Posterior cingulate gyrus (tissue), 11 donors: ENCODE measurements around the gene GNG7.
"Not testable (repeated sequence)": the region's sequence is repeated elsewhere in the genome, so short reads cannot be mapped to it uniquely, and the experiment has no call there.

Experiments
- DNase-seq, 10 donors: peaks; one replicate each; pipeline versions ENCODE4 v3.0.0 to v3.0.0-alpha.2; 2020 to 2021; ENCODE audit warnings: mixed read lengths in 3 of 10
- intact Hi-C: fragments of 100-400 bp; cut with DNase I; formaldehyde crosslinking; loops from one replicate; pipeline ENCODE4 v1.15.1; 2023

Gene GNG7

DNA sequence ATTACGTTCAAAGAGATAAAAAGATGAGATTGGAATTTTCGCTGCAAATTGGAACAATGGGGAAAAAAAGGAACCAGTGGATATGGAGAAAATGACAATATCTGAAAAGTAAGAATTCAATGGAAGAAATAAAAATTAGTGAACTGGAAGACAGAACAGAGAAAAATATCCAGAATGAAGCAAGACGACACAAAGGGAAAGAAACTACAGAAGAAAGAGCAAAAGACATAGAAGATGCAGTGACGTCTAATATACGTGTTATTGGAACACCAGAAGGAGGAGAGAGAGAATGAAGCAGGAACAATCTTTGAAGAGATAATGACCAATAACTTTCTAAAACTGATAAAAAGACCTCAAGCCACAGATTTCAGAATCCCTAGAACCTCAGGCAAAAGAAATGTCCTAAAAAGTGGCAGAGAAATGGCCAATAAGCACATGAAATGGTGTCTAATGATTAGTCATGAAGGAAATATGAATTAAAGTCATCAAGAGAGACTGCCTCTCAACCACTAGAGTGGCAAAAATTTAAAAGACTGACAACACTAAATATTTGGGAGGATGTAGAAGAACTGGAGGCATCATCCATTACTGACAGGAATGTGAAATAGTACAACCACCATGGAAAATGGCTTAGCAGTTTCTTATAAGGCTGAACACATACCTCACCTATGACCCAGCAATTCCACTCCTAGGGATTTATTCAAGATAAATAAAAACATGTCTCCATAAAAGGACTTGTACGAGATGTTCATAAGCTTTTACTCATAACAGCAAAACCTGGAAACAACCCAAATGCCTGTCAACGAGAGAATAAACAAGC, 170.0 kb downstream of the GNG7 start:
- DNase-seq: no peak
- intact Hi-C loops: no loop called here

DNA sequence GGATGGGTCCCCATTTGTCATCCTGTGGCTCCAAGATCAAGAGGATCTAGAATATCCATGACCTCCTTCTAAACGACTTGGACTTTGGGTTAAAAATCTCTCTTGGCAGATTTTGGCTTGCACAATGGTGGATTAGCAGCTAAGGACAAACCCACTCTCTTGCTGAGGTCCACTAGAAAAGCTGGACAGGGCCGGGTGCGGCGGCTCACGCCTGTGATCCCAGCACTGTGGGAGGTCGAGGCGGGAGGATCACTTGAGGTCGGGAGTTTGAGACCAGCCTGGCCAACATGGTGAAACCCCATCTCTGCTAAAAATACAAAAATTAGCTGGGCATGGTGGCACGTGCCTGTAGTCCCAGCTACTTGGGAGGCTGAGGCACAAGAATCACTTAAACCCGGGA, 172.6 kb downstream of the GNG7 start:
- intact Hi-C loops: not testable (repeated sequence)
- peak in 3 of 10 donors; percentile 26 to 68 (median 40) for DNase-seq

DNA sequence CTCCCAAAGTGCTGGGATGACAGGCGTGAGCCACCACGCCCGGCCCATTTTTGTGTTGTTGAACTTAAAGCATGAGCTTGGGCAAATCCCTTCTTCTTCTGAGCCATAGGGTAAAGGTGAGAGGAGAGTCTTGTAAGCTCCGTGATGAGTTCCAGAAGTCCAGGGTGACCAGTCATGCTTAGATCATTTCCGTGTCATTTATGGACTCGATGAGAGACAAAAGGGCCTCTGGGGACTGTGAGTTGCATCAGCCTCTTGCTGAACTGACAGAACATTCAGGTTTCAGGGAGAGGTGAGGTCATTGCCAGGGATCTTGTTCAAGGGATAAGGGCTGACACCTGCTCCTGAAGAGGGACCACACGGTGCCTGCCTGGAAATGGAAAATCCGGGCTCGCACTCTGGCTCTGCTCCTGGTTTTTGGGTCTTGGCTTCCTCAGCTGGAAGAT, 173.0 kb downstream of the GNG7 start:
- intact Hi-C loops: no loop called here
- DNase-seq: peak in 2 of 10 donors; percentile 12 to 42

DNA sequence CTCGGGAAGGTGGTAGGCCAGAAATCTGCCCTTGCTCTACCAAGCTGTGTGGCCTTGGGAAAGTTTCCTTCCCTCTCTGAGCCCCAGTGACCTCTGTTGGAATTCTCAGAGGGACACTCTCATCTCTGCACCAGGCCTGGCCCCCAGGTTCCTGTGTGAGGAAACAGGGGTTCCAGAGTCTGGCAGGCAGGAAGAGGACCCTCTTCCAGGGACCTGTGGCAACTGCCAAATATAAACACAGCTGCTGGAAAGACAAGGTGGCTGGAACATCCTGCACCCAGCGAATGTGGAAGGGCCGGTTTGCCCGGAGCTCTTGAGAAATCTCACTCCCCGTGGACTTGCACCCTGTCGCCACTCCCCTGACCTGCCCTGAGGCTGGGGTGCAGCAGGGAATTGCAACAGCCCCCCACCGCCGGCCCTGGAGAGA, 173.8 kb downstream of the GNG7 start:
- intact Hi-C loops: no loop called here
- DNase-seq: peak in 3 of 10 donors; percentile 12 to 70 (median 35)

DNA sequence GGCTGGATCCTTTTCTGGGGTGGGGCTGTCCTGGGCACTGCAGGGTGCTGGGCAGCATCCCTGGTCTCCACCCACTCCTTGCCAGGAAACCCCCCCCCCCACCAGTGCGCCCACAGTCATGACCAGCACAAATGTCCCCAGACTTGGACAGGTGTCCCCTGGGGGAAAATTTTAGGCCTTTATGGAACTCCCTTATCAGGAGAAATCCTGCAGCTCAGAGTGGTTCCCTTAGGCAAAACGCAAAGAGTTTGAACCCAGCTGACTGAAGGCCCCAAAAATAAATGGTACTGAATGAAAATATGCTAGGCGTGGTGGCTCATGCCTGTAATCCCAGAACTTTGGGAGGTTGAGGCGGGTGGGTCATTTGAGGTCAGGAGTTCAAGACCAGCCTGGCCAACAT, 174.8 kb downstream of the GNG7 start:
- DNase-seq: no peak
- intact Hi-C loops: no loop called here

DNA sequence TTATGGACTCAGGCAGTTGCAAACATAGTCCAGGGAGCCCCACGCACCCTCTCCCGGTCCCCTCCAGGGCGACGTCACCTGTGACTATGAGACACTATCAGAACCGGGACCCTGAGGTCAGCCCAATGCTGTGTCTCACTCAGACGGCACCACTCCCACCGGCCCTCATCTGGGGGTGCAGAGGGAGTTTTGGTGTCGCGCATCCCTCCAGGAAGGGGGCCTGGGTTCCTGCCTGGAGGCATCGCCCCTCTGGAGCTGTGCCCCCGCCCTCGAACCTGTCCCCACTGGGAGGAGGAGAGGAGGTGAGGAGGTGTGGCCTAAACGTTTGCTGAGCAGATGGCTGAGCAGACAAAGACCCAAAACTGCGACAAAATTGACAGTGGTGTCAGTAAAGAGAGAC, 175.3 kb downstream of the GNG7 start:
- DNase-seq: peak in 2 of 10 donors; percentile 46 to 61
- intact Hi-C loops: no loop called here

DNA sequence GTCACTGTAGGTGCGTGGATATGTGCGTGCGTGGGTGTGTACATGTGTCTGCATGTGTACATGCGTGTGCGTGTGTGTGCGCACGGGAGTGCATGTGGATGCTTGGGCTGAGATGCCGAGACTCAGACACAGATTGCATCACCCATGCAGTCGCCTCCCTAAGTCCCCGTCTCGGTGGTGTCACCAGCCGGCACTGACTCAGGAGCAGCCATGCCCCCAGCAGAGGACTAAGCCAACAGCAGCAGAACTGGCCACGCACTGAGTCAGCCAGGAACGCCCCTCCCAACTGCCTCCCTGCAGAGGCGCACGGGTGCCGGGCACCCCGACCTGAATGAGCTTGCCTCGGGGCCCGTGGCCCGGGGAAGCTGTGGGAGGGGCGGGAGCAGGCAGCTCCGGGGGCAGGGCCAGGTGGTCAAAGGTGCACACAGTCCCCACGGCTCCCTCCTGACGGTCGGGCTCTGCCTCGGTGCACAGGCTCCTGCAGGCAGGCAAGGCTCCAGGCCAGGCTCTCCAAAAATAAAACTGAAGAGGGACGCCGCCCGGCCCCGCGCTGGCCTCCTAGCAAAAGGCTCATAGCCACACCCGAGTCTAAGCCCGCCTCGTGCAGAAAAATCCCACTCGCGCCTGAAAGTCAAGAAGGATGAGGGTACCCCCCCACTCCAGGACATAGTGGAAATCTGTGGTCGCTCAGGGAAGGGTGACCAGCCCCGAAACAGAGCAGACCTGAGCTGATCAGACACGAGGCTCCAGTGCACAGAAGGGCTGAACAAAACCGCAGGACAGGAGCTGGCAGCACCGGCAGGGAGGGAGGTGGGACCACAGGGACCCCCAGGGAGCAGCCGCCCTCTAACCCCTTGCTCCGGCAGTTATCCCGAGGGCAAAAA, 177.4 kb downstream of the GNG7 start:
- intact Hi-C loops: no loop called here
- peak in 7 of 10 donors; percentile 55 to 94 (median 78) for DNase-seq

DNA sequence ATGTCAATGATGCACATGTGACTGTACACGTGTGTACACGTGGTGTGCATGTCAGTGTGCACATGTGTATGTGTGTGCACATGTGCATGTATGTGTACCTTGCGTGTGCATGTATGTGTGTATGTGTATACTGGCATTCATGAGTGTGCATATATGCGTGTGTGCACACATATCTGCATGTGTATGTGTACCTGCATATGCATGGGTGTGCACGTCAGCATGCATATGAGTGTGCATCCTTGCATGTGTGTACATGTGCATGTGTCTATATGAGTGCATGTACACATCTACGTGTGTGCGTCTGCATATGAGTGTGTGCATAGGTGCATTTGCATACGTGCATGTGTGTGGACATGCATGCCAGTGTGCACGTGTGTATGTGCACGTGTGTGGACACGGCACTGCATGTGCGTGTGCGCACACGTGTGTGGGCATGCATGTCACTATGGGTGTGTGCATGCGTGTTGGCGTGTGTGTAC, 178.1 kb downstream of the GNG7 start:
- intact Hi-C loops: no loop called here
- DNase-seq: no peak

DNA sequence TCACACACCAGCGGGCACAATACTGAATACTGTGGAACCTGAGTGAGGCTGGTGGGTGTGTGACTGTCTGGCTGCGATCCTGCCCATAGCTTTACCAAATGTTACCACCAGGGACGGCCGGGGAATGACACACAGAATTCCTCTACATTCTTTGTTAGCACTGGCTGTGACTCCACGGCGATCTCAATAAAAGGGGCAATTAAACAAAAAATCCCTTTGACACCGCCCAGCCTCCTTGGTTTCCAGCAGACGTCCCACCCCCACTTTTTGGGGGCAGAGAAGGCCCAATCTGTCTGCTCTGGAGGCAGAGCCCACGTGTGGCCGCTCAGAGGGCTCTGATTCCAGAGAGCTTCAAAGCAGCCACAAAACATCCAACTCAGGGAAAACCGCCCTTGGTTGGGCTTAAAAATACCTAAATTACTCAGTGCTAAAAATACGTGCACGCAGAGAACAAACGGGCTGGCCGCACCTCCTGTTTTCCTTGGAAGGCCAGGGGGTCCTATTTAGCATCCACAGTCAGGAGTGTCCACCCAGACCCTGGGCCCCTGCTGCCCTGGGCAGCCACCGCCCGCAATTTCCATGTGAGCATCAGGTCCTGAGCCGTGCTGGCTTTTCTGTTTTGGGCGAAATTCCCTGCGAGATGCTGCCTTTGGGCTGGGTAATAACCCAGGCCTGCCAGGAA, 178.7 kb downstream of the GNG7 start:
- peak in 6 of 10 donors; percentile 28 to 89 (median 56) for DNase-seq
- intact Hi-C loops: no loop called here

DNA sequence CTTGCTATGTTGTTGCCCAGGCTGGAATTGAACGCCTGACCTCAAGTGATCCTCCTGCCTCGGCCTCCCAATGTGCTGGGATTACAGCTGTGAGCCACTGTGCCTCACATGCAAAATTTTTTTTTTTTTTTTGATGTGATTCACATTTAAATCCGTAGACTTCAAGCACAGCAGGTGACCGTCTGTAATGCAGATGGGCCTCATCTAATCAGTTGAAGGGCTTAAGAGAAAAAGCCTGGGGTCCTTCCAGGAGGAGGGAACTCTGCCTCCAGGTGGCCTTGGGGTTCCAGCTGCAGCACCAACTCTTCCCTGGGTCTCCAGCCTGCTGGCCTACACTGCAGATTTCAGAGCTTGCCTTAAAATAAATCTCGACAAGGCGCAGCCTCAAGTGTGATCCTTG, 183.0 kb downstream of the GNG7 start:
- DNase-seq: peak in 2 of 10 donors; percentile 26 to 29
- intact Hi-C loops: no loop called here

DNA sequence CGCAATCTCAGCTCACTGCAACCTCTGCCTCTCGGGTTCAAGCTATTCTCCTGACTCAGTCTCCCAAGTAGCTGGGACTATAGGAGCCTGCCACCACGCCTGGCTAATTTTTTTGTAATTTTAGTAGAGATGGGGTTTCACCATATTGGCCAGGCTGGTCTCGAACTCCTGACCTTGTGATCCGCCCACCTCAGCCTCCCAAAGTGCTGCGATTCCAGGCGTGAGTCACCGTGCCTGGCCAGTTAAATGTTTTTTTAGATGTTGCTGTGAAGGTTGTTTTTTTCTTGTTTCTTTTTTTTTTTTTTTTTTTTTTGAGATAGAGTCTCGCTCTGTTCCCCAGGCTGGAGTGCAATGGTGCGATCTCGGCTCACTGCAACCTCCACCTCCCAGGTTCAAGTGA, 183.6 kb downstream of the GNG7 start:
- DNase-seq: peak in 2 of 10 donors; percentile 32 to 47
- intact Hi-C loops: not testable (repeated sequence)

DNA sequence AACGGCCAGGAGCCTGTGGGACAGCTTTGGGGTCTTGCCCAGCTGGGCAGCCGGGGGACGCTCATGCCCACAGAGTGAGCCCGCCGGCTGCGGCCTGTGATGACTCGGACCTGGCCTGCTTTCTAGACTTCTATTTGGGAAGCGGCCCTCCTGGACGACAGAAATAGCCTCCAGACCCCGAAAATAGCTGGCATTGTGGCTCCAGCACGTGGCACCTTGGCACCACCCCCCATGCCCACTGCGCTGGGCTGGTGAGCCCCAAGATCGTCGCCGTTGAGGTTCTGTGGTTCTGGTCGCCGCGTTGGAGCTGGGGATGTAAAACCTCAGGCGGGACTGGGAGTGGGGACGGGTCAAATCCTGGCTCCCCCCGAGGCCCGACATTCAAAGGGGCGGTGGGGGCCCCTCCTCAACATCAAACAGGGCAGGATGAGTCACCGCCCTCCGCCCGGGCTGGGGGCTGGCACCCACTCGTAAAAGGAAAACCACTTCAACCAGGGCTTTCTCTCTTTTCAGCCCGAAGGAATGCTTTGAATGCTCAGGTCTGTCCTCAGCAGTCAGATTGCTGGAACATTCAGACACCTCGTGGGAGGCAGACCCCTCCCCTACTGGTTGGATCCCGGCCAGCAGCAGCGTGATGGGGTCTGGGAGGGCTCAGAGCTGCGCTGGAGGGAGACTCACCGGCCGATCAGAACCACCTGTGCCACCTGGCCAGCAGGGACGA, 184.5 kb downstream of the GNG7 start:
- intact Hi-C loops: no loop called here
- peak in 2 of 10 donors; percentile 62 to 79 for DNase-seq

DNA sequence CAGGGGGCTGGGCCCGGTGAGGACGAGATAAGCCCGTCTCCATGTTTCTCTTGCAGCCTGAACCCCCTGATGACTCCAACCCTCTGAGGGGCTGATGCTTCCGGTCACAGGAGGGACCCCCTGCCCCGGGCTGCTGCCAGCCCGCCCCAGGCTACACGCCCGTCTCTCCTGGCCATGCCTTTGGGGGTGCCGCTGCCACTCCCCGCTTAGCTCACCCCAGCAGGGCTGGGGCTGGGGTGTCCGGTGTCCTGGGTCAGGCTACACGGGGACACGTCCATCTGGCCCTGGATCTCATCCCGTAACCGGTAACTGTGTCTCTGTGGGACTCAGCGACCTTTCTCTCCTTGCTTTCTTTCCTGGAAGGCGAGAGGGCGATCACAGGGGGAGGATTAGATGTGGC, 185.8 kb downstream of the GNG7 start:
- intact Hi-C loops: no loop called here
- peak in 2 of 10 donors; percentile 17 to 61 for DNase-seq

DNA sequence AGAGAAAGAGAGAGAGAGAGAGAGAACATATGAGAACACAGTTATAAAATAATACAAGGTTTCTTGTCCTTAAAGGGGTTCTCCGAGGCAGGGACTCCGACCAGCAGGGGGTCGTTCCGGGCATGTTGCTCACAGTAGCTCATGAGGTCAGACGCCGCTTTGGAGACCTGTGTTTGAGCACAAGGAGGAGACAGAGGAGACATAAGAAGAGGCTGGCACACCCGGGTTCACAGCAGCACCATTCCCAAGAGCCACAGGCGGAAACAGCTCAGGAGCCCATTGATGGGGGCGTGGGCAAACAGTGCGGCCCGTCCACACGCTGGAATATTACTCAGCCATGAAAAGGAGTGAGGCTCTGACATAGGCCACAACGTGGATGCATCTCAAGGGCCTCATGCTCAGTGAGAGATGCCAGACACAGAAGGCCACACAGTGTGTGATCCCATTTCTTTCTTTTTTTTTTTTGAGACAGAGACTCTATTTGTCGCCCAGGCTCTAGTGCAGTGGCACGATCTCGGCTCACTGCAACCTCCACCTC, 187.4 kb downstream of the GNG7 start:
- DNase-seq: peak in 2 of 10 donors; percentile 24 to 55
- intact Hi-C loops: no loop called here

DNA sequence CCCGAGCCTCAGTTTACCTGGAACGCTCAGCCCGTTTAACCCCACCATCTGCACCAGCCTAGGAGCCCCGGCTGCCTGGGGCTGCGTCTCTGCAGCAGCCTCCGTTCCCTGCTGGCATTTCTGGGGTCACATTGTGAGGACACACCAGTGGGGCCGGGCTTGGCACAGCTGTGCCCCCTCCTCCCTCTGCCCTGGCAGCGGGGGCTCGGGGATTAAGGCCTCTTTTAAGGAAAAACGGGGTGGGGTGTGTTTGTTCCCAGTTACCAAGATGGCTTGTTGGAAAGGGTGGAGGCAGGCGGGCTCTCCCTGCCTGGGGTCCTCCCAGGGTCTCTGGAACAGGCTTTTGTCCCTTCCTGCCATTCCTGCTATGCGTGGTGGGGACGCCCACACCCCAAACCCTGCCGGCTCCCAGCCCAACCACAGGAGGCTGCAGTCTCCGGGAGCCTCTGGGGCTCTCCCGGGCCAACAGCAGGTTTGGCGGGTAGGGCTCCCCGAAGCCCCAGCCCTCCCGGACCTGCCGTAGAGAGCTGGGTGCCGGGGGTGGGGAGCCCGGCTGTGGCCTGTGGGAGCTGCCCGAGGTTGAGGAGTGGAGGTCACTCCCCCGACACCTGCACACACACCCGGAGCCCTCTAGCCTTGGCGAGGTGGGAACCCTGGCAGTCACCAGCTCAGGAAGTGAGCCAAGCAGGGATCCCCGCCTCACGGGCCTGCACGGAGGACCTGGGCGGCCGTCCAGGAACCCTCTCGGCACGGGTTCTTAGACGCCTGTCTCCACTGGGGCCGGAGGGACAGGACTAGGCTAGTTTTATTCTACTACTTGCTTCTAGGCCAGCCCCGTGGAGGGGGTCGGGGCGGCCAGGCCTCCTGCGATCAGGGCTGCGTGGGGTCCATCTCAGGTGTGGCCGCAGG, 189.7 kb downstream of the GNG7 start:
- peak in 1 of 10 donors; percentile 65 for DNase-seq
- intact Hi-C loops: no loop called here

DNA sequence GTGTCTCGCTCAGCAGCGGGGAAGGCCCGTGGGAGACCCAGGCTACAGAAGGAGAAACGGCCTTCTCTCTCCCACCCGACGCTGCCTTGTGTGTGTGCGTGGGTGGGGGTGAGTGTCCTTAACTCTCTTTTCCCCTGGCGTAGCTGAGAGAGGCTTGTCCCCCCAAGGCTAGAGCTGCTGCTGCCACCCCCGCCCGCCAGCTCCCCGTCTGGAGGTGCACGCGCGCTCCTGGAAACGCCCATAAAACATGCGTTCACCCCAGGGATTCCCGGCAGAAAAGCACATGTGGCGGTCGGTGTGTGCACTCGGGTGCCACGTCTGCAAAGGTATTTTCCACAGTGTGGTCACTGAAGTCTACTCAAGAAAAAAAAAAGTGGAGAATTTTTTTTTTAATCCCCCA, 190.5 kb downstream of the GNG7 start:
- peak in 1 of 10 donors; percentile 24 for DNase-seq
- intact Hi-C loops: no loop called here

DNA sequence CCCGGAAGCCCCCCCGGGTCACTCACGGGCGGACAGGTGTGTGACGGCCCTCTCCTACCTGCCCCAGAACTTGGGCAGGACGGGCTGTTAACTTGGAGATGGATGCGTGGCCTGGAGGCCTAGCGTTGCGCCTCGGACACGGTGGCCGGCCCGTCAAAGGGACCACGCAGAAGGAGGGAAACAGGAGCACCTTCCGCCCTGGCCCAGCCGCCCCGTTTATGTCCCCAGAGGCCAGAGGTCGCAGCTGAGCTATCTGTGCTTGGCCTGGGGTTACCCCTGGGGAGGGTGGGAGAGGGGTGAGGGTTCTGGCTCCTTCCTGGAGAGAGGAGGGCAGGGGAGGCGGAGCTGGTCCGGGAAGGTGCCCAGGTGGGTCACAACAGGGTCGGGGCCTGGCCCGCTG, 190.9 kb downstream of the GNG7 start:
- intact Hi-C loops: no loop called here
- peak in 1 of 10 donors; percentile 64 for DNase-seq

DNA sequence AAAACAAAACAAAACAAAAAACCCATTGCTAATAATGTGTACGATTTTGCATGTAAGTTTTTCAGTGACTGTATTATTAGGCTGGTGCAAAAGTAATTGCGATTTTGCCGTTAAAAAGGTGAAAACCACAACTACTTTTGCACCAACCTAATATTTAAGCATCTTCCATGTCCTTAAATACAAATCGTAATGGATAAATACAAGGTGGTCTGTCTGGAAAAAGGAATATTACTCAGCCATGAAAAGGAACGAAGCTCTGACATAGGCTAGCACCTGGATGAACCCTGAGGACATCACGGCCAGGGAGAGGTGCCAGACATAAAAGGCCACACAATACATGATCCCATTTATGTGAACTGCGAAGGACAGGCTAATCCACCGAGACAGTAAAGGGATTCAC, 193.4 kb downstream of the GNG7 start:
- no peak for DNase-seq
- intact Hi-C loops: no loop called here

DNA sequence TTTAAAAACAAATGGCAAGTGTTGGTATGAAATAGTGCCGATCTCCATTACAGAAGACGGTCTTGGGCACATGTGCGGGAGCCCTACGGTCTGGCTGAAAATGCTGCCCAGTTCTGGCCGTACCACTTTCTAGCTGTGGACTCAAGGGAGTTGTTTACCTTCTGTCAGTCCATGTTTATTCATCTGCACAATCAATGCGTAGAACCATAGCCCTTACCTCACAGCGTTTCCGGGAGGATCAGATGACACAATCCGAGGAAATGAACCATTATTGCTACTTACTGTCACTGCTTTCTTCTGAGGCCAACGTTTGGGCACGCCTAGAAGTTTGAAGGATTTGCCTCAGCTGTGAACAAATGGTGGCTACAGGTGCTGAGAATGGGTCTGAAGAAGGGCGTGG, 195.4 kb downstream of the GNG7 start:
- intact Hi-C loops: no loop called here
- DNase-seq: no peak
